Measurements from ENCODE around the gene PRR5L.

DNA sequence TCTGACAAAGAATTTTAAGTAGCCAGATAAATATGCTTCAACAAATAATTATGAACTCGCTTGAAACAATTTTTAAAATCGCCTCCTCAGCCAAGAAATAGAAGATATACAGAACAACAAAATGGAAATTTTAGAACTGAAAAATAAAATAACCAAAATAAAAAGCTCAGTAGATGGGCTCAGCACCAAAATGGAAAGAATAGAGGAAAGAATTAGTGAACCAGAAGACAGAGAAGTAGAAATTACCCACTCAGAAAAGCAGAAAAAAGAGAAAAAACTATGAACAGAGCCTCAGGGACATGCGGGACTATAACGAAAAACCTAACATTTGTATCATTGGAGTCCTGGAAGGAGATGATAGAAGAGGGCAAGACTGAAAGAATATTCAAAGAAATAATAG, 14.2 kb upstream of the PRR5L start:
- TF ChIP-seq, protein P1, sequence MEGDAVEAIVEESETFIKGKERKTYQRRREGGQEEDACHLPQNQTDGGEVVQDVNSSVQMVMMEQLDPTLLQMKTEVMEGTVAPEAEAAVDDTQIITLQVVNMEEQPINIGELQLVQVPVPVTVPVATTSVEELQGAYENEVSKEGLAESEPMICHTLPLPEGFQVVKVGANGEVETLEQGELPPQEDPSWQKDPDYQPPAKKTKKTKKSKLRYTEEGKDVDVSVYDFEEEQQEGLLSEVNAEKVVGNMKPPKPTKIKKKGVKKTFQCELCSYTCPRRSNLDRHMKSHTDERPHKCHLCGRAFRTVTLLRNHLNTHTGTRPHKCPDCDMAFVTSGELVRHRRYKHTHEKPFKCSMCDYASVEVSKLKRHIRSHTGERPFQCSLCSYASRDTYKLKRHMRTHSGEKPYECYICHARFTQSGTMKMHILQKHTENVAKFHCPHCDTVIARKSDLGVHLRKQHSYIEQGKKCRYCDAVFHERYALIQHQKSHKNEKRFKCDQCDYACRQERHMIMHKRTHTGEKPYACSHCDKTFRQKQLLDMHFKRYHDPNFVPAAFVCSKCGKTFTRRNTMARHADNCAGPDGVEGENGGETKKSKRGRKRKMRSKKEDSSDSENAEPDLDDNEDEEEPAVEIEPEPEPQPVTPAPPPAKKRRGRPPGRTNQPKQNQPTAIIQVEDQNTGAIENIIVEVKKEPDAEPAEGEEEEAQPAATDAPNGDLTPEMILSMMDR (conservative IDR thresholded peaks at IDR 0.05 in 1 of 2, IDR thresholded peaks at IDR 0.05 in 1 of 2; ENCODE audit: extremely low read depth in 1 of 2, insufficient read depth in 1 of 2, low read depth in 1 of 2, low read length in 2 of 2) = no peak
- no peak for TF ChIP-seq EZH2 (IDR thresholded peaks at IDR 0.05; ENCODE audit: borderline replicate concordance, low read length)

Data from mammary epithelial cell (primary cell).